Vagina (tissue), 2 donors: ENCODE results near the gene SLC13A5.
"Not testable (repeated sequence)": the region's sequence is repeated elsewhere in the genome, so short reads cannot be mapped to it uniquely, and the experiment has no call there.

Experiments used
- CTCF ChIP-seq, 3 experiments: fragments of 450-650 bp in 2 of 3; fragments of 200-600 bp in 1 of 3; sonication (generic) in 1 of 3; IDR thresholded peaks; one replicate each; pipeline ENCODE4 v1.5.1; 2017 to 2019; ENCODE audit warnings: antibody characterized with exemption in 3 of 3, mild to moderate bottlenecking in 2 of 3, moderate library complexity in 2 of 3
- POLR2A ChIP-seq, 2 donors: fragments of 450-650 bp; IDR thresholded peaks; one replicate each; pipeline ENCODE4 v1.6.1; 2017; ENCODE audit warnings: antibody characterized with exemption in 2 of 2, mild to moderate bottlenecking in 2 of 2, moderate library complexity in 2 of 2

DNA sequence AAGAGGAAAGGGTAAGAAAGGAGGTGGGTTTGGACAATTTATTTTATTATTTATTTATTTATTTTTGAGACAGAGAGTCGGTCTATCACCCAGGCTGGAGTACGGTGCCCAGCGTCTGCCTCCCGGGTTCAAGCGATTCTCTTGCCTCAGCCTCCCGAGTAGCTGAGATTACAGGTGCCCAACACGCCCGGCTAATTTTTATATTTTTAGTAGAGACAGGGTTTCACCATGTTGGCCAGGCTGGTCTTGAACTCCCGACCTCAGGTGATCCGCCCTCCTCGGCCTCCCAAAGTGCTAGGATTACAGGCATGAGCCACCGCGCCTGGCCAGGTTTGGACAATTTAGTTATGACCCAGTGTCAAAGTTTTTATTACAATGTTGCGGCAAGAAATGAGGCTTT is 50.0 kb downstream of the SLC13A5 start:
- TF ChIP-seq POLR2A, CTCF (IDR thresholded peaks at IDR 0.05): not testable (repeated sequence)
